ENCODE results near the gene PSMF1. TPM values are rescaled to one million over a fixed set of nuclear protein-coding genes. Genes with fewer than 3 reads are reported as not detected.

The PSMF1 gene
- total and polyA plus RNA-seq, 2 of the 13 experiments (the other 11 are each of a cell fraction or from before 2014, with no cell fraction given): 82.5 to 86.0 TPM

GRCh38 chr20:1118336-1119127, at the start of gene PSMF1 (continued):
- peak; percentile 97 for TF ChIP-seq ZBTB40 (IDR thresholded peaks at IDR 0.05)
- peak; percentile 96 for TF ChIP-seq ZBTB40 (CRISPR knock-in tag; IDR thresholded peaks at IDR 0.05)
- TF ChIP-seq HNF4G (IDR thresholded peaks at IDR 0.05; ENCODE audit: borderline replicate concordance, low read depth, low read length): peak; percentile 52; the same call in 1 of the 2 replicates
- peak; percentile 57; the same call in 1 of the 2 replicates for TF ChIP-seq HNF4G (CRISPR knock-in tag; IDR thresholded peaks at IDR 0.05; ENCODE audit: borderline replicate concordance, low read depth)
- TF ChIP-seq CSRNP1 (CRISPR knock-in tag; IDR thresholded peaks at IDR 0.05): peak; percentile 100
- peak; percentile 92; the same call in 1 of the 2 replicates for TF ChIP-seq ZFP37 (CRISPR knock-in tag; IDR thresholded peaks at IDR 0.05; ENCODE audit: borderline replicate concordance)
- peak; percentile 97 for TF ChIP-seq ZNF333 (CRISPR knock-in tag; IDR thresholded peaks at IDR 0.05; ENCODE audit: borderline replicate concordance)
- TF ChIP-seq NR1H2 (CRISPR knock-in tag; IDR thresholded peaks at IDR 0.05; ENCODE audit: borderline replicate concordance, low read depth): peak; percentile 93
- peak; percentile 99 for TF ChIP-seq ZBTB7B (CRISPR knock-in tag; IDR thresholded peaks at IDR 0.05)
- peak; percentile 96 for TF ChIP-seq MEIS1 (CRISPR knock-in tag; IDR thresholded peaks at IDR 0.05; ENCODE audit: borderline replicate concordance)
- peak; percentile 99 for TF ChIP-seq KLF15 (CRISPR knock-in tag; IDR thresholded peaks at IDR 0.05; ENCODE audit: borderline replicate concordance)
- peak; percentile 100 for TF ChIP-seq TARDBP (CRISPR knock-in tag; IDR thresholded peaks at IDR 0.05)
- TF ChIP-seq ZNF724P (CRISPR knock-in tag; IDR thresholded peaks at IDR 0.05; ENCODE audit: borderline replicate concordance): no peak; the same call in none of the 2 replicates
- TF ChIP-seq PHF8 (CRISPR knock-in tag; IDR thresholded peaks at IDR 0.05): peak; percentile 95
- peak; percentile 100 for TF ChIP-seq KMT2A (CRISPR knock-in tag; IDR thresholded peaks at IDR 0.05)
- peak; percentile 89 for TF ChIP-seq E2F5 (CRISPR knock-in tag; conservative IDR thresholded peaks at IDR 0.05)
